GM12892 (cell line): ENCODE data around the gene TSPAN14.

Source experiments
- POLR2A ChIP-seq: IDR thresholded peaks from 2 replicates; pipeline ENCODE4 v1.6.1; 2011; ENCODE audit warnings: low read depth, low read length, control low read depth
- POLR2AphosphoS5 ChIP-seq: IDR thresholded peaks from 2 replicates; pipeline ENCODE4 v1.6.1; 2011; ENCODE audit warnings: low read depth, low read length, control low read depth
- TAF1 ChIP-seq: IDR thresholded peaks from 2 replicates; pipeline ENCODE4 v1.6.1; 2011; ENCODE audit warnings: low read depth, mild to moderate bottlenecking, control low read depth, low read length, borderline replicate concordance

- no peak for TF ChIP-seq POLR2A
- no peak for TF ChIP-seq POLR2AphosphoS5
- no peak for TF ChIP-seq TAF1
These were observed 46.3 kb upstream of the TSPAN14 start for GRCh38 chr10:80407812-80408241.
